GM13976 (cell line): ENCODE data around the gene NHSL1.

ENCODE experiments used
- DNase-seq: peaks from one replicate; pipeline ENCODE4 v3.0.0; 2012; ENCODE audit warnings: low spot score
- in situ Hi-C: fragments of 300-500 bp; cut with MboI; formaldehyde crosslinking; loops from one replicate; pipeline ENCODE4 v1.12.0; 2022; ENCODE audit warnings: low sequenced_read_pairs, mixed read lengths, inconsistent platforms; ENCODE audit not compliant: unreplicated experiment
- TF ChIP-seq, protein P1 (sequence below): IDR thresholded peaks from 2 replicates; pipeline ENCODE4 v1.5.1; 2012; ENCODE audit warnings: borderline replicate concordance, mild to moderate bottlenecking; ENCODE audit not compliant: insufficient read depth; ENCODE audit errors: extremely low read depth, missing control alignments, control extremely low read depth

The NHSL1 gene

GRCh38 chr6:138492113-138492512, 7.2 kb downstream of the NHSL1 start:
- in situ Hi-C loops: no loop called here
- no peak for DNase-seq

DNA sequence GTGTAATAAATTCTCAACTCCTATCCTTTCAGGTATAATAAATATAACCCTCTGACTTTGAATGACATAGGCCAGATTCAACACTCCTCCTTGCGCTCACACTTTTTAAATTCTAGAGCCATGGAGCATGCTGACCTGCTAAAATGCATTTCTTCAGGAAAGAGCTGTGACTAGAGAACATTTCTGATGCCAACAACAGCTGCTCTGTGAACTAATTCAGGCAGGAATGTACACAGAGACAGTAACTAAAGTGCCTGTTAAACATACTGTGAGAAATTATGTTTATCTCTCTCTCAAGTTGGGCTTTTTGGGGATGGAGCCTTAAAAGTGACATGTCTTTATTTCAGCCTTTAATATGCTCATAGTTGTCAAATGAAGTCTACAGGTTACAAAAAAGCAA, 8.3 kb downstream of the NHSL1 start:
- TF ChIP-seq, protein P1, sequence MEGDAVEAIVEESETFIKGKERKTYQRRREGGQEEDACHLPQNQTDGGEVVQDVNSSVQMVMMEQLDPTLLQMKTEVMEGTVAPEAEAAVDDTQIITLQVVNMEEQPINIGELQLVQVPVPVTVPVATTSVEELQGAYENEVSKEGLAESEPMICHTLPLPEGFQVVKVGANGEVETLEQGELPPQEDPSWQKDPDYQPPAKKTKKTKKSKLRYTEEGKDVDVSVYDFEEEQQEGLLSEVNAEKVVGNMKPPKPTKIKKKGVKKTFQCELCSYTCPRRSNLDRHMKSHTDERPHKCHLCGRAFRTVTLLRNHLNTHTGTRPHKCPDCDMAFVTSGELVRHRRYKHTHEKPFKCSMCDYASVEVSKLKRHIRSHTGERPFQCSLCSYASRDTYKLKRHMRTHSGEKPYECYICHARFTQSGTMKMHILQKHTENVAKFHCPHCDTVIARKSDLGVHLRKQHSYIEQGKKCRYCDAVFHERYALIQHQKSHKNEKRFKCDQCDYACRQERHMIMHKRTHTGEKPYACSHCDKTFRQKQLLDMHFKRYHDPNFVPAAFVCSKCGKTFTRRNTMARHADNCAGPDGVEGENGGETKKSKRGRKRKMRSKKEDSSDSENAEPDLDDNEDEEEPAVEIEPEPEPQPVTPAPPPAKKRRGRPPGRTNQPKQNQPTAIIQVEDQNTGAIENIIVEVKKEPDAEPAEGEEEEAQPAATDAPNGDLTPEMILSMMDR: no peak
- DNase-seq: no peak
- in situ Hi-C loops: no loop called here

More at GRCh38 chr6:138492113-138492512, 7.2 kb downstream of the NHSL1 start:
- TF ChIP-seq, protein P1: no peak

DNA sequence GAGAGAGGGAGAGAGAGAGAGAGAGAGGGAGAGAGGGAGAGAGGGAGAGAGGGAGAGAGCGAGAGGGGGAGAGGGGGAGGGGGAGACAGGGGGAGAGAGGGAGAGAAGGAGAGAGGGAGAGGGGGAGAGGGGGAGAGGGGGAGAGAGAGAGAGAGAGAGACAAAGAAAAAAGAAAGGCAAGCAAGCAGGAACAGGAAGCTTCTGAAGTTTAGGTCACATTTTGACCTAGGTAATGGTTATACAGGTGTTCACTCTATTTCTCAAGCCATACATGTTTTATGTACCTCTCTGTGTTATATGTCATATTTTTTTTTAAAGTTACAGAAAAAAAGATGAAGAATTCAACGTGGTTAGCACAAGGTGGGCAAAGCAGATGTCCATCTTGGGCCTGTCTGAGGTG, 9.4 kb downstream of the NHSL1 start:
- in situ Hi-C loops: no loop called here
- DNase-seq: no peak
- TF ChIP-seq, protein P1: no peak

GRCh38 chr6:138487102-138487604, 12.1 kb downstream of the NHSL1 start:
- DNase-seq: no peak
- in situ Hi-C loops: no loop called here
- TF ChIP-seq, protein P1: no peak

DNA sequence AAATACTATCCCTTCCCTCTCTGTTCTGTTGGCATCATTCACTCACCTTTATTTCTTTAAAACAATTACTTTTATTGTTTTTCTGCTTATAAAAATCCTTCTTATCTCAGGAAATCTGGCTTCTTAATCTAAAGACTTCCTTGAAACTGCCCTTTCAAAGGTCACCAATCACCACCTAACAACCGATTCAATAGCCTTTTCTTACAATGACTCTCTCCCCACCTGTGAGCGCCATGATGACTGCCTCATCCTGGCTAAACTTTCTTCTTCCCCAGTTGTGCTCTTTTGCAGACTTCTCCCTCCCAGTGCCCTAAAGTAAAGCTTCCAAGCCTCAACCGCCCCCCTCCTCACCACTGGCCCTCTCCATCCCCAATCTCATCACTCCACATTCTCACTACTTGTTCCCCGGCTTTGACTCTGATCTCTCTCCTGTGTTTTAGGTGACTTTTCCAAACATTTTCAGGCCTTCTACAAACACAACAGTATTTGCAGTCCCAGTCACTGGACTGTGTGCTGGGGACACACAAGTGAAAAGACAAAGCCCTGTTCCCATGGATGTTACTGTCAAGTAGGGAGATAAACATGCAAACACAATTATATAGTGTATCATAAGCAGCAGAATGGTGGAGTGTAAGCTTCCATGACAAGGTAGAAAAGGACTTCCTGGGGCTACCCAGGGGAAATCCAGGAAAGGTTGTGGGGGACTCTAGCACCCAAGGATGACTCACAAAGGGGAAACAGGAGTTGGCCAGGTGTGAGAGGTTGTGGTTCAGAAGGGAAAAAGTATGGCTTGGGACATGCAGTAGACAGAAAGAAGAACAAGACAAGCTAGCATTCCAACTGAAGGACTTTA, 12.8 kb downstream of the NHSL1 start:
- no peak for DNase-seq
- TF ChIP-seq, protein P1: no peak
- in situ Hi-C loops: no loop called here

- in situ Hi-C loops: no loop called here
- DNase-seq: no peak
Observed at GRCh38 chr6:138485586-138486248, 13.6 kb downstream of the NHSL1 start.

More at GRCh38 chr6:138485586-138486248, 13.6 kb downstream of the NHSL1 start:
- TF ChIP-seq, protein P1: no peak
